COLO668 (cell line): ENCODE measurements around the gene HBS1L.

Source experiments
- DNase-seq: peaks from one replicate; lab custom pipeline; 2025; ENCODE audit not compliant: unreplicated experiment; lab: John Stamatoyannopoulos, UW

Gene HBS1L

DNA sequence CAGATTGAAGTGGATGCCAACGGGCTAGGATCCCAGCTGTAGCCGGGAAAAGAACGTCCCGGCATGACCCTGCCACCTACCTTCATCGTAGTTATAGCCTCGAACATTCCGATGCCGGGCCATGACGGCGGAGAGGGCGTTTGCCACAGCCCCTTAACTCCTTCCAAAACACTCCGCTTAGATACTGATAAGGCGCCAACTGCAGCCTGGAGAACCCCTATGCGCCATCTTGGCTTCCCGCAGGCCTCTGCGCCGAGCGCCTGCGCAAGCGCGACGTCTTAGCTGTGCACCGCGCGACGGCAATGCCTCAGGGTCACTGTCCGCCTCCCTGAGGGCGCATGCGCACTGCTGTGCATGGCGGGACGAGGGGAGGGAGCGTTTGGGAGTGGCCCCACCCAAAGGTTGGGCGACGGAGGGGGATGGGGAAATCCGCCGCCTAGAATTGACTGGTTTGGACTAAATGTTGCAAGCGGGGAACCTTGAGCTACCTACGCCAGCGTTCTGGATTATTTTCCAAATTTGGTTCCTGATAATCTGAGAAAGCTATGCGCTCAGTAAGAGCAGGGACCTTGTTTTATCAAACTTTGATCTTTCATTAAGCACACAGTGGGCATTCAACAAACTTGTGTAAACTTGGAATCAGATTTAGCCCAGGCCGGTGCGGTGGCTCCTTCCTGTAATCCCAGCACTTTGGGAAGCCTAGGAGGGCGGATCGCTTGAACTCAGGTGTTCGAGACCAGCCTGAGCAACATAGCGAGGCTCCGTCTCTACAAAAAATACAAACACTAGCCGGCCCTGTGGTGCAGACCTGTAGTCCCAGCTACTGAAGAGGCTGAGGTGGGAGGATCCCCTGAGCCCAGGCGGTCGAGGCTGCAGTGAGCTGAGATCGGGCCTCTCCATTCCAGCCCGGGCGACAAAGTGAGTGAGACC is at the start of gene HBS1L:
Gene HBS1L, minus strand, starts transcription at position 254 of the 930 bp plus-strand sequence. Its CDS starts 131 bp downstream, at position 123.
- DNase-seq = peak; percentile 96

DNA sequence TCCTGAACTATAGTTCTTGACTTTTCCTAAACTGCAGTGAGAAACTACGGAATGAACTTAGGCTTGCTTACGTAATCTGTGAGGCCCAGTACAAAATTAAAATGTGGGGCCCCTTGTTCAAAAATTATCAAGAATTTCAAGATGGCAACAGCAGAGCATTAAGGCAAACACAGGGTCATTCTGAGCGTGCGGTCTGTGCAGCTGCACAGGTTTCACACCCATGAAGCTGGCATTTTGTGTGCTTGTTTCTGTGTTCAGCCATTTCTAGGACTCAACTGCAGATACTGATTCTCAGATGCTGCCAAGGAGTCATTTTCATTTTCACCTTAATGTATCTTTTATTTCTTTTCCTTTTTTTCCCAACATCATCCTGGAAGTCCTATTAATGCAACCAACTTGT is 49.6 kb upstream of the HBS1L start:
- no peak for DNase-seq

DNA sequence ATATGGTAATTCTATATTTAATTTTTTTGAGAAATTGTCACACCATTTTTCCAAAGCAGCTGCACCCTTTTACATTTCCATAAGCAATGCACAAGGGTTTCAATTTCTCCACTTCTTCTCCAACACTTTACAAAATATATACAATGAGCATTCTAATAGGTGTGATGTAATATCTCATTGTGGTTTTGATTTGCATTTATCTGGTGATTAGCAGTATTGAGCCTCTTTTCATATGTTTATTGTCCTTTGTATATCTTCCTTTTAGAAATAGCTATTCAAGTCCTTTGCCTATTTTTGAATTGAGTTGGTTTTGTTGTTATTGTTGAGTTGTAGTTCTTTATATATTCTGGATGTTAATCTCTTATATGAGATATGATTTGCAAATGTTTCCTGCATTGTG is 47.6 kb upstream of the HBS1L start:
- DNase-seq = no peak

DNA sequence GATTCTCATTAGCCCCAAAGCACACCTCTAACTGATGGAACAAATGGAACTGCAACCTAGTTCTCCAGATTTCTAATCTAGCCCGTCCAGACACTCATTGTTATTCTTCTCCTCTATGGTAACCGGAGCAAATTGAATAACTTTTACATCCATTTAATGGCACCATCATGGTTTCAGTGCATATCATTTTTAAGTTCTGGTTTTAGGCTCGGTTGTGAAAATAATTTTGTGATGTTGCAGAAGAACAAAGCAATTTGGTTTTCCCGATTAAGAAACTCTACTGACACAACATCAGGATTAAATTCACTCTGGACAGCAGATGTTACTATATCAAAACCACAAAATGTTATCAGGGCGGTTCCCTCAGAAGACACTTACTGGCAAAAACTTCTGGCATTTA is 42.5 kb upstream of the HBS1L start:
- DNase-seq = no peak

DNA sequence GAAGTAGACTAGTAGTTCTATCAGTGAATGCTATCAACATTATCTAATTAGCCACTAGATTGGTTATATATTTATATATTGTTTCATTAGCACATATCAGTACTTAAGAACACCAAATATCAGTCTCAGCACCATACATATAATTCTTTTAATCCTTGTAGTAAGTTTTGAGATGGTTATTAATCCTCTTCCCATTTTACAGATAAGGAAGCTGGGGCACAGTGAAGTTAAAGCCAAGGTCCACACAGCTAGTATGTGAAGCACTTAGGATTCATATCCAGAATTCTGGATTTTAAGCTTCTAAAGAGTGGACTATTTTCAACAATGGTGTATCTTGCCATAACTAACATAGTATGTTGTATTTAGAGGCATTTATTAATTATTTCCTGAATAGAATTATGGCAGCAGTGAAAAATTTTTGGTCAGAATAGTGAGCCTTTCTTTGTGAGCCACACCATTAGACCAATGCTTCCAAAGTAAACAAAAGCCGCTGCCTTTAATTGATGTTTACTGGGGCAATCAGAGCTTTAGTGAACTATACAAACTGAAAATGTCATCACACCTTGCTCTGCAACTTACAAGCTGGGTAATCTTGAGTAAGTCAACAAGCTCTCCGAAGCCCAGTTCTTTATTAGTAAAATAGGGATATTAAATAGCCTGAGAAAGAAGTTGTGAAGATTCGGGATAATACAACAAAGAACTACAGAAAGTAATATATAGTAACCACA is 41.9 kb upstream of the HBS1L start:
- no peak for DNase-seq

DNA sequence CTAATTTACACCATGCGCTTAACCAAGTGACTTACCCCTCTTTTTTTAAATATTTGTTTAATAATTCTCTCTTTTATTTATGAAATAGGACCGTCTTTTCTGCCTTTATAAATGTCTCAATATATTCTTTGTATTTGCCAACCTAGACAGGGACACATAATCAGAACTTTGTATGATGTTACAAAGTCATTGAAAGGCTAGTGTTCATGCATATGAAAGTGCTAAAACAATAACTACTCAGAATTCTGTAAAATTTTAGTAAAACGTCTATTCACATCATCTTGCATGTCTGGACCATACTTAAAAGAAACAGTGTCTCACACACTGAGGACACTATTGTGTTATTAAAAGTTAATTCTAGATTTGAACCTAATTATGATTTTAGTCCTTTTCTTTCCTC is 41.1 kb upstream of the HBS1L start:
- no peak for DNase-seq

DNA sequence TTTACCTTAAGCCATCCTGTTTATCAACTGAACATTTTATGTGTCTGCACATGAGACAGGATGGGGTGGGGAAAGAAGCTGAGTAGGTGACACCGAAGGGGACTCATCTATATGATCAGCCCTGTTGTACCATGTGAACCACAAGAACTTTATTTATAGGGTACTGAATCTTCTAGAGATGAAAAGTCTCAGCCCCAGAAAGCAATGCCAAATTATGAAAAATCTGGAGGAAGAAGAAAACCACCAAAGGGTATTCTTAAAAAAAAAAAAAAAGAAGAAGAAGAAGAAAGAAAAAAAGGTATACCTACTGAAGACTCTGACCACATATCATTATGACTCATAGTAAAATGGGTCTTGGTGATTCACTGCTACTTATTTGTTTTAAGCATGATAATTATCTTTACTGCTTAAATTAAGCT is 39.8 kb upstream of the HBS1L start:
- DNase-seq = no peak

DNA sequence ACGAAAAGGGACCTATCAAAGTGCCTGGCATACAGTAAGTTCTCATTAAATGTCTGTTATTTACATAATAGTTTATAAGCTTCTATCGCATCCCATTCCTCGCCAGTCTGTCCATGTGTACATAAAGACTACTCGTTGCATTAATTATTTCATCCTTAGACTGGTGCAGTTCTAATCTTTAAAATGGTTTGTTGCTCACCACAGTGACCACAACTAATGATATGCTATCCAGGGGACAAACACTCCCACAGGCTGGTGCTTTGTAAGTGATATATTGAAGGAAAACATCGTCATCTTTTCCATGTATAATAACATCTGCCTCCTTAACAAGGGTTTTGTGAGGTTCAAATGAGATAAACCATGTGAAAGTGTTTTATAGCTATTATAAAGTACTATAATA is 39.0 kb upstream of the HBS1L start:
- DNase-seq = no peak

DNA sequence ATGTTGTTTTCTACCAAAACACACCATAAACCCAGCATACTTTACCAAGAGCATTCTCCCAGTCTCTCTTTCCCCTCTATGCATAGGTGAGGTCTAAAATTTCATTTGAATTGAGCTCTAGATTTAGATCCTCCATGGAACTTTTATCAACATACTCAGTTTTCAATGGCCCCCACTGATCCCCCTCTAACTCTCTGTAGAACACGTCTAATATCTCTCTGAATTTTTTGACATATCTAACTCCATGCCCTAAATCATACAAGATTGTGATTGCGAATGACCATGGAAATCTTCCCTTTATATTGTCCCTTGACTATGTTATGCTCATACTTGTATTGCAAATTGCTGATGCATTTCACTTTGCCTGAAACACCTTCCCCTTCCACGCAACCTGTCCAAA is 38.1 kb upstream of the HBS1L start:
- DNase-seq = no peak

DNA sequence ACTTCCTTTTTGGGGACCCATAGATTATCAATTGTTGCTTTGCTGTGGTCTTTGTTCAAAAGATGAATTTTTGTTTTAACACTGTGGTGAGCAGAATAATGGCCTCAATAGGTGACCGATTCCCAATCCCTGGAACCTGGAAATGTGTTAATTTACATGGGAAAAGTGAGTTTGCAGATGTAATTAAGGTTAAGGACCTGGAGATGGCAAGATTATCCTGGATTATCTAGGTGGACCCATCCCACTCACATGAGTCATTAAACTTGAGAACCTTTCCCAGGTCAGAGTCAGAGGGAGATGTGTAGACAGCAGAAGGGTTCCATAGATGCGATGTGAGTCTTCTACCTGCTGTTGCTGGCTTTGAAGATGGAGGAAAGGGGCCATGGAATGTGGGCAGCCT is 36.2 kb upstream of the HBS1L start:
- DNase-seq = no peak

DNA sequence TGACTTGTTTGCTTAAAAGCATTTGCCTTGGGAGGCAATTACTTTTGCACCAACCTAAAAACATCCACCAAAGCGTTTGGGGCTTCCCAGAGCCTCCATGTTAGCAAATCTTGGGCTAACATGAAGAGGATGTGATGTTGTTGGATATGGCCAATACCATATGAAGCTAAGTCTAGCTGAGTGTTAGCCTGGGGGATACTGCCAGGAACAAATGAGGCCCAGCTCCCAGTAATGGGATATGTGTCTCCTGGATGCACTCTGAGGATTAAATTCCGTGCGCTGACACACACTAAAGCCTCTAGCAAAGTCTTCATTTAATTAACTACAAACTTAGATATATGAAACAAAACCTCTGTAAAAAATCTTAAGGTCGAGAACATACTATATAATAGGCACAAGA is 35.3 kb upstream of the HBS1L start:
- no peak for DNase-seq

DNA sequence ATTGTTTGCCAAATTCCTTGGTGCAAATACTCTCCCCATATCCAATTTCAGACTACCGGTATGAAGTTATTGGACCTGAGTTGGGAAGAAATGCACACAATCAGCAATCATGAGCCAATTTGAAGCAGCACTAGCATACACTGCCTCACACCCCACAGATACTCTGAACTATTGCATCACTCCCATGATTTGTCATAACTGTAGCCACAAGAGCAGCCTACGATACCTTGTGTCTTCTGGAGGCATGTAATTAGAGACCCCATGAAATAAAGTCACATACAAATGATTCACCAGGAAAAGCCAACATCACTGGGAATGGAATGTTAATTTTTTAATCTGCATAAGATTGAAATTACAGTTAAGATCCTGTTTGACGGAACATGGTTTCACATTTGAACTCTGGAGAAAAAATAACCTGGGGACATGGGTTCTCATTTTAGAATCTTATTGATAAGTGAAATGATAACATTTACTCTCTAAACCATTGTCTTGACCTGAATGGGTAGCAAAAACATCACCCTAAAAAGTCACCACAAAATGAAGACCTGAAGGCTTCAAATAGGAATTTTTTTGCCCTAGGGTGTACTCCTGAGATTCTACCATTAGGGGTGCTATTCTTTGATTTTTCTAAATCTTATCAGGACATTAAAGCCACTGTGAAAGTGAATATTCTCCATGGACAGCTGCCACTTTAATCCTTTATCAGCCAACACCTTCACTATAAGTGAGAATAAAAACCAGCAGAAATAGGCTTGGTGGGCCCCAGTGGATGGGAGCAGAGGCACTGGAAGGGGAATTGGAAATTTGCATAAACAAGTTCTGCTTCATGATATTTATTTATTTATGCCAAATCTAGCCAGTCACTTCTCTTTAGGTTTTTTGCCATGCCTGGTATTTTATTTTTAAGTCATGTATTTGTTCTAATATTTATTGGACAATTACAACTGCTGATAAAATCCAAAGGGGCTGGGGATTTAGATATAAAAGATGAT is 34.5 kb upstream of the HBS1L start:
- DNase-seq = no peak

DNA sequence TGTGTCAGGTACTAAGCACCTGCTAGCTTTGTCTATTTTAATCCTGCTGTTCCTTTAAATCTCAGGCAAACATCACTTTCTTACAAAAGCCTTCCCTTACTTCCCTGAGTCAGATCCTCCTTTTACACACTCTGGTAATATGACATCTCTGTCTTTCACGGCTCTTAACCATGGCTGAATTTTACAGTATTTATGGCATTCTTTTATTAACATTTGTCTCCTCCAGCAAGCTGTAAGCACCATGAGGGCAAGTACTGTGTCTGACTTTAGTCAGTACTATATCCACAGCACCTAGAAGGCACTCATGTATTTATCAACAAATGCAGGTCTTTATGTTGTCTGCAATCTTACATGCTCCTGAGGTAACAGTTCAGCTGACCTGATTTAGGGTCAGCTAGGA is 33.7 kb upstream of the HBS1L start:
- DNase-seq = no peak

DNA sequence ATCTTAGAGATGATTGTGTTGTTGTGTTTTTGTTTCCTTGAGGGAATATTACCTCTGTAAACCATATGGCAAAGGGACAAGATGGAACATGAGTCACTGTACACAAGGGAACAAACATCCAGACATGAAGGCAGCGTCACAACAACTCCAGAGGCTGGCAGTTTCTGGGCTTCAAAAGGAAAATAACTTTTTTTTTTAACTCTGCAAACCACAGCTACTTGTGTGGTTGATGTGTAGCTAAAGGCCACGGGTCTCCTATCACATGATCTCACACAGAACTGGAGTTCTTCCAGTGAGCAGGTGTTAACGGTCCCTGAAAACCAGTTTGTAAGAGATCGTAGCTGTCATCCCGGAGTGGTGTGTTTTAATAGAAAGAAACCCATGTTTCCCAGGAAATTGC is 33.2 kb upstream of the HBS1L start:
- no peak for DNase-seq

DNA sequence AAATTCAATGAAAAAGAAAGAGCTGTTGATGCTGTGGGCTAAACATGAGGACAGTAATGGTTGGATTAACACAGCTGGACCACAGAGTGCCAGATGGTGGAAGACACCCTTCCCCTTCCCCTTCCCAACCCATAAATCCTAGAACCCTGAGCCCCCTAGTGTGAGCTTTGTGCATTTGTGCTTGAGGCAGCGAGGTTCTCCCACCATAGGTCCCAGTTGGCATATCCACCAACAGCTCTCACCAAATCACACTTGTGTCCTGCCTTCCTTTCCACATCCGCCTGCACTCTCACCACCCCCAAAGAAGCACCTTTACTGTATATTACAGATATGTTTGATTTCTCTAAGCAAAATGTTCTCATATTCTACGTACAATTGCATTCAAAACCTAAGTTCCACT is 32.8 kb upstream of the HBS1L start:
- no peak for DNase-seq

DNA sequence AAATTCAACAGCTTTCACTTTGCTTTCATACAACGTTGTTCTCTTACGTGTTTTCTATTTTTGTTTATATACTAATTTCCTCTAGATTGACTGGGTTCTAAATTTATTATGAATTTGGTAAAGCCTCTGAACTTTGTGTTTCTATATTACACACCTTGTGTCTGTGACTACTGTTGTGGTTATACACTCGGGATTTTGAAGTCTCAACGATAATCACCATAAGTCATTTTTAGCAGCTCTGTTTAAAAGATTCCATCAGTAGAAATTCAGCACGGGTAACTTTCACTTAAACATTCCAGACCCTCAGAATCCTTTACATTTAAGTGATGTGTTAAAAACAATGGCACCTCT is 31.8 kb upstream of the HBS1L start:
- DNase-seq = no peak

DNA sequence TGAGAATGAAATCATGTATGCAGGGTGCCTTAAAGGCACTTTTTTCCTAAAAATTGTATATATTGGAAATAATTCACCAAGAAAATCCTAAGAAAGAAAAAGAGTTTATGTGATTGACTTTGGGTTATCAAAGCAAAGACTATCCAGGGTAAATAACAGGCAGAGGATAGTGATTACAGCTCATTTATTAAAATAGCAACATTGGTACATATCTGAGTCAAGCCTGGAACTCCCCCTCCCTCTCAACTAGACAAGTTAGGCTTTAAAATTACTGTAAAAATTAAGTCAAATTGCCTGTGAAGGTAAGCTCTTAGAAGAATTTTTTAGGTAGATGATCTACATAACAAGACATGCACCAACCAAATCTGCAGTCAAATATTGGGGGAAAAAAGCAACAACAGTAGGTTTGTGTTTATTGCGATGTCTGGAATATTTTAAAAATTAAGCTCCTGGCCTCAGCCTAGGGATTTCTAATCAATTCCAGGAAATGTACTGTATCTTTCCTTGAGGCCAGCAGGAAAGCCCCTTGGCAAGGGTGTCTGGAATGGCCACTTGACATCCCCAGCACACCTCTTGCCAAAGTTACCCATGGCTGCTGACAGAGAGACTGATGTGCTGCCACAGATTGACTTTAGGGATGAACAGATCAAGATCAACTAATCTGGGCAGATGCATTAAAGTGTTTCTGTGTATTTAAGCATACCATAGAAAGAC is 31.2 kb upstream of the HBS1L start:
- DNase-seq = no peak

DNA sequence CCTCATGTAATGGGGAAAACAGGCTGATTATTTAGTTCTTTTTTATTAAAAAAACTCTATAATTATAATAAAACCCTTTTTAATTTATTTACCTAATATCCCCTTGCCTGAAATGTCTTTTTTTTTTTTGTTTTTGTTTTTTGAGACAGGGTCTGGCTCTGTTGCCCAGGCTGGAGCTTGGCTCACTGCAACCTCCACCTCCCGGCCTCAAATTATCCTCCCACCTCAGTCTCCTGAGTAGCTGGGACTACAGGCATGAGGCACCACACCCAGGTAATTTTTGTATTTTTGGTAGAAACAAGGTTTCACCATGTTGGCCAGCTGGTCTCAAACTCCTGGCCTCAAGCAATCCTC is 30.3 kb upstream of the HBS1L start:
- DNase-seq = no peak

DNA sequence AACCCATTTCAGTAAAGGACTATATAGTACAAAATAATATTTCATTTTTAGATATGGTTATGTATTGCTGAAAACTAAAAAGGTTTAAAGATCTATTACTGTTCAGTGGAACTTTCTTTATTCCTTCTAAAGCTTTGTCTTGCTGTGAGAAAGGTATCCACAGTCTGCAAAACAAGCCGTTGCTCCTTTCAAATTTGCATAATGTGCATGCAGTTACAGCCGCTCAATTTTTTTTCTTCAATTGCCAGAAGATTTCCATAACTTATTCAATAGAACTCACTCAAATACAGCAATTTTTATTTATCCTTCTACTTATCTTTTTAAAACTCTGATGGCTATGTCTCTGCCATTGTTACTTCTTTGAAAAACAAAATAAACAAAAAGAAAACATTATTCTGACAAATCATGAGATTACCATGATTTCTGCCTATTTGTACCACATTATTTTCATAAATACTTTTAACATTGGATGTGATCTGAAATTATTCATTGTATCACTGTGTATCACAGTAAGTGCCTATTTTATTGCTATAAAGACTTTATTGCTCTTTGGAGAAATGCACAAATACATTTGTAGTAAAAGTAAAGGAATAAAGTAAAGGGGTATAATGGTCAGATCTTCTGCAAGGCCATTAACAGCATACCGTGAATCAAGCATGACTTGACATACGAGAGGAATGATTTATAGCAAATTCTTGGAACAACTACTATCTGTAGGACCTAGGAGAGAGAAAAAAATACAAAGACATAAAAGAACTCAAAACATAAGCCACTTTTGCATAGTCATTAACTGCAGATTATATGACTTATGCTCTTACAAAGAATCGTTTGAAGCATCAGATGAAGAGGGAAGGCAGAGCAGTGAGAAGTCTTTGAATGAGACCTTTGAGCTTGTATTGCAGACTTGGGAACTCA is 29.6 kb upstream of the HBS1L start:
- no peak for DNase-seq

DNA sequence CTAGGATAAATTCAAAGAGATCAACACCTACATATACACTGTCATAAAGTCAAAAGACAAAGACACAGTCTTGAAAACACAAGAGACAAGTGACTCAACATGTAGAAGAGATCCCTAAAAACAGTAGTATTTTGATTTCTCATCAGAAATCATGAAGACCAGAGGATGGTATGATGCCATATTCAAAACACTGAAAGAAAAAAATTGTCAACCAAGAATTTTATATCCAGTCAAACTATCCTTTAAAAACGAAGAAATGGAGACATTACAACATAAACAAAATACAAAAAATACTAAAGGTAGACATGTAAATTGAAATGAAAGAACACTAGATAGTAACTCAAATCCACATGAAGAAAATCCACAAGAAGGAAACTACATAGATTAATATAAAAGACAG is 27.3 kb upstream of the HBS1L start:
- DNase-seq = no peak
